ENCODE results near the gene ZNF746.

GRCh38 chr7:149525280-149525679, 27.7 kb upstream of the ZNF746 start:
- TF ChIP-seq YY1 (tag by site-specific recombination; IDR thresholded peaks at IDR 0.05), result no peak
- no peak for TF ChIP-seq ZNF202 (tag by site-specific recombination; IDR thresholded peaks at IDR 0.05; ENCODE audit: borderline replicate concordance)
- no peak for TF ChIP-seq PRDM4 (tag by site-specific recombination; IDR thresholded peaks at IDR 0.05)
- no peak for TF ChIP-seq ZNF747 (tag by site-specific recombination; IDR thresholded peaks at IDR 0.05)
- no peak for TF ChIP-seq ZEB2 (tag by site-specific recombination; IDR thresholded peaks at IDR 0.05)
- TF ChIP-seq ZNF549 (tag by site-specific recombination; IDR thresholded peaks at IDR 0.05), result no peak
- no peak for TF ChIP-seq HOXC10 (CRISPR knock-in tag; IDR thresholded peaks at IDR 0.05)
- no peak for TF ChIP-seq ATF2 (tag by site-specific recombination; IDR thresholded peaks at IDR 0.05; ENCODE audit: low read depth)
- TF ChIP-seq KLF1 (tag by site-specific recombination; IDR thresholded peaks at IDR 0.05), result no peak
- no peak for TF ChIP-seq CTCF (tag by site-specific recombination; IDR thresholded peaks at IDR 0.05)
- TF ChIP-seq ZBTB7A (tag by site-specific recombination; IDR thresholded peaks at IDR 0.05; ENCODE audit: low read depth), result no peak
- no peak for TF ChIP-seq ZNF792 (tag by site-specific recombination; IDR thresholded peaks at IDR 0.05)
- TF ChIP-seq KLF9 (tag by site-specific recombination; IDR thresholded peaks at IDR 0.05; ENCODE audit: low read depth), result no peak
